IMR-90 (cell line): ENCODE results near the gene SIKE1. TPM values are rescaled to one million over a fixed set of nuclear protein-coding genes. Genes with fewer than 3 reads are reported as not detected.
"Not testable (repeated sequence)": the region's sequence is repeated elsewhere in the genome, so short reads cannot be mapped to it uniquely, and the experiment has no call there.

ENCODE experiments used
- ATAC-seq: fragments of 200-7000 bp; cut with Tn5 transposase; 2 replicates; pipeline ENCODE4 v1.9.1; 2020; ENCODE audit warnings: low read depth, mild to moderate bottlenecking, moderate library complexity
- BruUV-seq: library from RNA; stranded (reverse); fragments of 400-500 nt; replicated peaks from 2 replicates; lab custom pipeline; 2021; lab: Mats Ljungman, UMichigan
- CTCF ChIA-PET: fragments of 300-600 bp; formaldehyde crosslinking; extraction: SDS; loops from one replicate; lab custom pipeline; 2021; ENCODE audit warnings: antibody characterized with exemption; lab: Yijun Ruan, JAX
- POLR2A ChIA-PET: fragments of 300-600 bp; sonication (Branson Sonifier 250); formaldehyde crosslinking; loops from one replicate; lab custom pipeline; 2022; ENCODE audit warnings: antibody characterized with exemption; ENCODE audit not compliant: unreplicated experiment; lab: Charles Lee
- DNase-seq: peaks from one replicate; pipeline ENCODE4 v3.0.0; 2013
- H2AFZ ChIP-seq: replicated peaks from 2 replicates; pipeline ENCODE3; 2013; ENCODE audit warnings: low read length, mild to moderate bottlenecking; ENCODE audit not compliant: poor library complexity
- H2AK5ac ChIP-seq: 2 replicates; pipeline ENCODE4 v1.6.1; 2013; ENCODE audit warnings: low read depth, low read length, inconsistent platforms
- H2AK9ac ChIP-seq: replicated peaks from 2 replicates; pipeline ENCODE3; 2013; ENCODE audit warnings: mild to moderate bottlenecking, low read depth, low read length, moderate library complexity; ENCODE audit not compliant: poor library complexity
- H2BK120ac ChIP-seq: 2 replicates; pipeline ENCODE4 v1.6.1; 2013; ENCODE audit warnings: low read depth, low read length, inconsistent platforms
- H2BK15ac ChIP-seq: 3 replicates; pipeline ENCODE4 v1.6.1; 2013; ENCODE audit warnings: low read depth, low read length, inconsistent platforms
- H2BK20ac ChIP-seq: 2 replicates; pipeline ENCODE4 v1.6.1; 2013; ENCODE audit warnings: low read depth, mild to moderate bottlenecking, inconsistent platforms, low read length, moderate library complexity
- H2BK5ac ChIP-seq: 2 replicates; pipeline ENCODE4 v1.6.1; 2013; ENCODE audit warnings: mild to moderate bottlenecking, low read depth, low read length, inconsistent platforms; ENCODE audit not compliant: poor library complexity, severe bottlenecking
- H3K14ac ChIP-seq: replicated peaks from 2 replicates; pipeline ENCODE4 v1.6.1; 2013; ENCODE audit warnings: low read depth, low read length, inconsistent platforms
- H3K18ac ChIP-seq: 2 replicates; pipeline ENCODE4 v1.6.1; 2013; ENCODE audit warnings: low read depth, low read length, control low read depth
- H3K23ac ChIP-seq: 2 replicates; pipeline ENCODE4 v1.6.1; 2013; ENCODE audit warnings: low read depth, low read length, inconsistent platforms
- H3K27ac ChIP-seq: 2 replicates; pipeline ENCODE4 v1.5.1; 2013; ENCODE audit warnings: mild to moderate bottlenecking, control low read depth, low read length; ENCODE audit not compliant: insufficient read depth
- H3K27me3 ChIP-seq: 2 replicates; pipeline ENCODE4 v1.6.1; 2013; ENCODE audit warnings: low read length; ENCODE audit not compliant: control insufficient read depth, insufficient read depth
- H3K36me3 ChIP-seq: 2 replicates; pipeline ENCODE4 v1.6.1; 2013; ENCODE audit warnings: low read length, mixed read lengths; ENCODE audit not compliant: control insufficient read depth, insufficient read depth
- H3K4ac ChIP-seq: 2 replicates; pipeline ENCODE4 v1.6.1; 2013; ENCODE audit warnings: low read depth, low read length, inconsistent platforms
- H3K4me1 ChIP-seq: 2 replicates; pipeline ENCODE4 v1.6.1; 2013; ENCODE audit warnings: low read length, mixed read lengths; ENCODE audit not compliant: control insufficient read depth, insufficient read depth
- H3K4me2 ChIP-seq: 2 replicates; pipeline ENCODE4 v1.6.1; 2013; ENCODE audit warnings: low read depth, mild to moderate bottlenecking, control low read depth, low read length, moderate library complexity
- H3K4me3 ChIP-seq: 2 replicates; pipeline ENCODE4 v1.5.1; 2013; ENCODE audit warnings: low read depth, mild to moderate bottlenecking, control low read depth, low read length, moderate library complexity; ENCODE audit not compliant: insufficient read depth
- H3K56ac ChIP-seq: 2 replicates; pipeline ENCODE4 v1.6.1; 2013; ENCODE audit warnings: low read length, inconsistent platforms; ENCODE audit not compliant: insufficient read depth; ENCODE audit errors: extremely low read depth
- H3K79me1 ChIP-seq, 2 experiments: 2 replicates each; pipeline ENCODE4 v1.6.1; 2013; ENCODE audit warnings: low read length in 2 of 2, inconsistent platforms in 1 of 2, low read depth in 1 of 2
- H3K9ac ChIP-seq: 2 replicates; pipeline ENCODE4 v1.6.1; 2013; ENCODE audit warnings: low read depth, low read length, control low read depth
- H3K9me1 ChIP-seq: 2 replicates; pipeline ENCODE4 v1.6.1; 2013; ENCODE audit warnings: low read length, inconsistent platforms; ENCODE audit not compliant: insufficient read depth
- H3K9me3 ChIP-seq: 2 replicates; pipeline ENCODE4 v1.6.1; 2013; ENCODE audit warnings: low read length; ENCODE audit not compliant: control insufficient read depth, insufficient read depth
- H4K20me1 ChIP-seq: 2 replicates; pipeline ENCODE4 v1.6.1; 2013; ENCODE audit warnings: low read length, inconsistent platforms; ENCODE audit not compliant: insufficient read depth
- H4K5ac ChIP-seq: 2 replicates; pipeline ENCODE4 v1.6.1; 2013; ENCODE audit warnings: mild to moderate bottlenecking, low read depth, low read length, control low read depth
- H4K8ac ChIP-seq, 2 experiments: 2 replicates each; pipeline ENCODE4 v1.6.1; 2013; ENCODE audit warnings: low read depth in 2 of 2, low read length in 2 of 2, control low read depth in 1 of 2, inconsistent platforms in 1 of 2
- H4K91ac ChIP-seq: 2 replicates; pipeline ENCODE4 v1.6.1; 2013; ENCODE audit warnings: low read depth, low read length, inconsistent platforms; ENCODE audit not compliant: insufficient read depth
- WGBS, 2 experiments: methylation state at CpG; one replicate each; pipeline versions ENCODE4 v1.1.5 to v1.1.7; 2013; ENCODE audit warnings: missing lambda C conversion rate in 2 of 2; ENCODE audit not compliant: insufficient read length in 1 of 2; ENCODE audit errors: extremely low coverage in 2 of 2; 5-methylcytosine and 5-hydroxymethylcytosine counted together
- dilution Hi-C: fragments of 300-500 bp; cut with HindIII; formaldehyde crosslinking; loops from one replicate; pipeline ENCODE4 v1.14.3; 2018; ENCODE audit warnings: low sequenced_read_pairs; ENCODE audit not compliant: unreplicated experiment
- in situ Hi-C: fragments of 300-500 bp; cut with MboI; formaldehyde crosslinking; loops from 3 replicates; pipeline ENCODE4 v1.14.3; 2019; ENCODE audit warnings: low sequenced_read_pairs, inconsistent platforms, mixed read lengths
- intact Hi-C: fragments of 100-400 bp; cut with micrococcal nuclease; formaldehyde crosslinking; loops from 2 replicates; pipeline ENCODE4 v1.10.0; 2022
- polyA plus RNA-seq, 3 experiments: library from polyadenylated mRNA; depleted of rRNA; stranded (reverse); fragments of >200 nt; gene quantifications; 2 replicates each; pipeline ENCODE4 v1.2.3, GENCODE V29; 2012; ENCODE audit warnings: low replicate concordance in 1 of 3
- total RNA-seq: library from RNA; depleted of rRNA; stranded (reverse); fragments of >200 nt; gene quantifications from 2 replicates; pipeline ENCODE4 v1.2.3, GENCODE V29; 2012

SIKE1 gene
- total and polyA plus RNA-seq, 2 of the 4 experiments (the other 2 are of a cell fraction) = 20.9 to 49.1 TPM

GRCh38 chr1:114753702-114754101, 26.8 kb downstream of the SIKE1 start:
- H3K27ac ChIP-seq, H2BK120ac ChIP-seq, H3K9me1 ChIP-seq, H3K4ac ChIP-seq, H2BK15ac ChIP-seq, H3K9me3 ChIP-seq, H3K27me3 ChIP-seq, H2AK9ac ChIP-seq, H2AFZ ChIP-seq, ATAC-seq, intact Hi-C loops, H3K9ac ChIP-seq, H2AK5ac ChIP-seq, H3K4me2 ChIP-seq, H3K14ac ChIP-seq, dilution Hi-C loops, H3K4me3 ChIP-seq, H4K8ac ChIP-seq, H4K91ac ChIP-seq, POLR2A ChIA-PET, CTCF ChIA-PET, H3K23ac ChIP-seq, H4K5ac ChIP-seq, H3K56ac ChIP-seq, H3K18ac ChIP-seq, H2BK20ac ChIP-seq, BruUV-seq, in situ Hi-C loops, DNase-seq, H3K4me1 ChIP-seq, H2BK5ac ChIP-seq: not testable (repeated sequence)
- Histone ChIP-seq H3K79me1 (peaks cover under 1 to 32% of the 10 kb centered on the region in 2 experiments; a peak in 2 of 4 replicates), H4K20me1 (peaks cover 90% of the 10 kb centered on the region), H3K36me3 (peaks cover 11% of the 10 kb centered on the region)
- WGBS, 2 experiments = no CpG with 5 or more reads among the region's 6 CpGs
